ENCODE measurements around the gene CYSRT1. TPM values are rescaled to one million over a fixed set of nuclear protein-coding genes. Genes with fewer than 3 reads are reported as not detected.

The CYSRT1 gene
- total and polyA plus RNA-seq, 2 donors (not counting 3 experiments of a cell fraction or from before 2014, with no cell fraction given): 0.44 to 1.1 TPM

DNA sequence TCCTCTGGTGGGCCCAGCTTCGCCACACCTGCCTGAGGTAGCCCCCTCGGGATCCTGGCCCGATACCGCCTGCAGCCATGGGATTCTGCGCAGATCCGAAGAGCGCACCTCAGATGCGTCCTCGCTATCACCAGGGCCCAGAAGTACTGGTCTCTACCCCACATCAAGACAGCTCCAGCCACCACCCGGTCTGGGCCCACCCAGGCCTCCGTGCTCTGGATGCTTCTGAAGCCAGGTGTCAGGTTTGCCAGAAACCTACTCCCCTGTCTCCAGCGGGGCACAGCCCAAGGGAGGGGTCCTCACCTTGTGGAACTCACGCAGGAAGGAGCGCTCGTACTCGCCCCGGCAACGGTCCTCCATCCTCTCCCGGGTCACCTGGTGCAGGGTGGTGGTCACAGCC lies 39.1 kb upstream of the CYSRT1 start:
- Histone ChIP-seq H3K27ac (ENCODE audit: insufficient read depth, low read depth, low read length) (no peak overlapping the region), H3K79me2 (ENCODE audit: control insufficient read depth, insufficient read depth, low read length) (peaks cover 33% of the 10 kb centered on the region), H3K9me3 (replicated peaks; ENCODE audit: control insufficient read depth, insufficient read depth, low read length) (no peaks in the 10 kb centered on the region), H3K27me3 (ENCODE audit: control insufficient read depth in 2 of 2, insufficient read depth in 2 of 2, low read length in 2 of 2) (no peaks in the 10 kb centered on the region), H3K4me2 (ENCODE audit: insufficient read depth, low read length) (no peak overlapping the region), H4K20me1 (replicated peaks; ENCODE audit: control insufficient read depth, extremely low read depth, insufficient read depth, low read length) (no peaks in the 10 kb centered on the region), H3K36me3 (ENCODE audit: control insufficient read depth in 2 of 2, extremely low read depth in 1 of 2, insufficient read depth in 2 of 2, low read length in 2 of 2) (peaks cover 0 to 43% of the 10 kb centered on the region in 2 experiments), H3K4me3 (replicated peaks in 1 of 3; ENCODE audit: insufficient read depth in 1 of 3, low read depth in 1 of 3, low read length in 3 of 3) (no peak overlapping the region), H3K9ac (replicated peaks; ENCODE audit: extremely low read depth, insufficient read depth, low read length) (no peak overlapping the region), H3K4me1 (ENCODE audit: control insufficient read depth, extremely low read depth, insufficient read depth, low read length) (peaks cover 17% of the 10 kb centered on the region), H3K9me1 (replicated peaks; ENCODE audit: control insufficient read depth, extremely low read depth, insufficient read depth, low read length) (no peaks in the 10 kb centered on the region), H2AFZ (ENCODE audit: low read depth, low read length) (no peak overlapping the region)
- no TSS peak for BruUV-seq (replicated peaks)
- TF ChIP-seq, protein P1, sequence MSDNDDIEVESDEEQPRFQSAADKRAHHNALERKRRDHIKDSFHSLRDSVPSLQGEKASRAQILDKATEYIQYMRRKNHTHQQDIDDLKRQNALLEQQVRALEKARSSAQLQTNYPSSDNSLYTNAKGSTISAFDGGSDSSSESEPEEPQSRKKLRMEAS (IDR thresholded peaks at IDR 0.05; ENCODE audit: insufficient read depth, insufficient read length): no peak
- TF ChIP-seq MYC (IDR thresholded peaks at IDR 0.05; ENCODE audit: low read depth, low read length) (no peak), JUN (IDR thresholded peaks at IDR 0.05; ENCODE audit: borderline replicate concordance, insufficient read depth, insufficient read length, low read depth) (no peak), FOS (IDR thresholded peaks at IDR 0.05; ENCODE audit: borderline replicate concordance, insufficient read depth, low read length) (no peak), EZH2 (IDR thresholded peaks at IDR 0.05; ENCODE audit: borderline replicate concordance, low read depth, low read length, severe bottlenecking) (no peak), POLR2AphosphoS5 (IDR thresholded peaks at IDR 0.05; ENCODE audit: insufficient read depth, low read depth, low read length) (no peak), POLR2A (IDR thresholded peaks at IDR 0.05; ENCODE audit: low read depth, low read length) (no peak), GATA2 (IDR thresholded peaks at IDR 0.05; ENCODE audit: insufficient read depth, insufficient read length, low read depth, low read length) (no peak)
- TF ChIP-seq, protein P2, sequence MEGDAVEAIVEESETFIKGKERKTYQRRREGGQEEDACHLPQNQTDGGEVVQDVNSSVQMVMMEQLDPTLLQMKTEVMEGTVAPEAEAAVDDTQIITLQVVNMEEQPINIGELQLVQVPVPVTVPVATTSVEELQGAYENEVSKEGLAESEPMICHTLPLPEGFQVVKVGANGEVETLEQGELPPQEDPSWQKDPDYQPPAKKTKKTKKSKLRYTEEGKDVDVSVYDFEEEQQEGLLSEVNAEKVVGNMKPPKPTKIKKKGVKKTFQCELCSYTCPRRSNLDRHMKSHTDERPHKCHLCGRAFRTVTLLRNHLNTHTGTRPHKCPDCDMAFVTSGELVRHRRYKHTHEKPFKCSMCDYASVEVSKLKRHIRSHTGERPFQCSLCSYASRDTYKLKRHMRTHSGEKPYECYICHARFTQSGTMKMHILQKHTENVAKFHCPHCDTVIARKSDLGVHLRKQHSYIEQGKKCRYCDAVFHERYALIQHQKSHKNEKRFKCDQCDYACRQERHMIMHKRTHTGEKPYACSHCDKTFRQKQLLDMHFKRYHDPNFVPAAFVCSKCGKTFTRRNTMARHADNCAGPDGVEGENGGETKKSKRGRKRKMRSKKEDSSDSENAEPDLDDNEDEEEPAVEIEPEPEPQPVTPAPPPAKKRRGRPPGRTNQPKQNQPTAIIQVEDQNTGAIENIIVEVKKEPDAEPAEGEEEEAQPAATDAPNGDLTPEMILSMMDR (IDR thresholded peaks at IDR 0.05; ENCODE audit: extremely low read depth in 1 of 2, insufficient read depth in 1 of 2, low read depth in 1 of 2, low read length in 2 of 2): no peak
- ChIA-PET POLR2A (no interaction called here), CTCF (no interaction called here)
- dilution Hi-C loops (cut with MboI; ENCODE audit: extremely low pct_ligation_motif_present, low sequenced_read_pairs) (no loop called here), intact Hi-C loops (cut with micrococcal nuclease) (no loop called here)
- FAIRE-seq (no peak), DNase-seq (ENCODE audit: low read depth, low spot score) (no peak)
